Measurements from ENCODE around the gene MYG1. TPM values are rescaled to one million over a fixed set of nuclear protein-coding genes. Genes with fewer than 3 reads are reported as not detected.

Gene MYG1
- total RNA-seq, 1 experiment from 2014 or later = 104 TPM

GRCh38 chr12:53333289-53333688 lies 33.8 kb downstream of the MYG1 start:
- Histone ChIP-seq H3K9me3 (ENCODE audit: control insufficient read depth in 1 of 2, insufficient read depth in 1 of 2, low read depth in 1 of 2, low read length in 2 of 2) (no peaks in the 10 kb centered on the region), H3K9me2 (ENCODE audit: insufficient read depth) (no peaks in the 10 kb centered on the region), H3K4me2 (ENCODE audit: low read length) (no peak overlapping the region), H3K4me1 (ENCODE audit: control insufficient read depth in 1 of 2, insufficient read depth in 2 of 2, low read length in 2 of 2) (0 out of 4 replicates have a peak, but pooled peaks cover 0 to 2% of the 10 kb centered on the region in 2 experiments), H3K27me3 (ENCODE audit: insufficient read depth, low read length) (0 out of 2 replicates have a peak, but pooled peaks cover 3% of the 10 kb centered on the region), H3K9ac (ENCODE audit: low read length) (no peak overlapping the region), H4K20me1 (ENCODE audit: insufficient read depth) (no peaks in the 10 kb centered on the region), H3K4me3 (replicated peaks in 1 of 2; ENCODE audit: low read depth in 1 of 2, low read length in 2 of 2) (no peak overlapping the region), H3K27ac (ENCODE audit: low read depth, low read length) (no peak overlapping the region), H3K36me3 (ENCODE audit: control insufficient read depth in 1 of 2, insufficient read depth in 2 of 2, low read length in 2 of 2) (no peaks in the 10 kb centered on the region), H2AFZ (ENCODE audit: low read depth, low read length, poor library complexity, severe bottlenecking) (no peak overlapping the region), H3K79me2 (ENCODE audit: insufficient read depth, low read length) (no peaks in the 10 kb centered on the region)
- RAD21 ChIA-PET (ENCODE audit: low non-redundant PET in 1 of 2, low total read pairs in 2 of 2, uncharacterized antibody in 2 of 2, unreplicated experiment in 2 of 2) = interaction anchor here in 1 of 2 experiments (0.6 kb wide), 1 partner anchor 333 kb away, joined by 3 read pairs; no protein-coding TSS in a partner anchor
- intact Hi-C loops (cut with micrococcal nuclease) = no loop called here
- no TSS peak for BruUV-seq (replicated peaks)
- CTCF ChIA-PET = no interaction called here
- ATAC-seq (no peak), DNase-seq (ENCODE audit: low read depth, low spot score) (no peak)
- POLR2A ChIA-PET = no interaction called here
- no peak for TF ChIP-seq YY1 (IDR thresholded peaks at IDR 0.05; ENCODE audit: extremely low read depth, insufficient replicate concordance, low read depth, low read length)

DNA sequence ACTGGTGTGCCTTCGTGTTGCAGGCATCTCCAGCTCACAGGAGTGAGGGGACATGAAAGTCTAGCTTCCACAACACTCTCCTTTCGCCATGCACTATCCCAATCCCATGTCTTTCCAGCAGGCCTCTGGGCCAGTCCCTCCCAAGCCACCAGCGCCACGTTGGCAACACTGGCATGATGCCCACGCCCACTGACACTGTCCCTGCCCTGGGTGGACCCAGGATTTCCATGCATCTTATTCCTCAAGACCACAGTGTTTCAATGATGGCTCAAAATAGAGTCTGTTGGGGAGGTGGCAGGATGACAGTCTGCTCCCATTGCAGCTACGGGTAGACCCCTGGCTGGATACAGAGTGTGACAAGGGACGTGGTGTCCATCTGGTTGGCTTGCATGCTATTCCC lies 34.4 kb downstream of the MYG1 start:
- DNase-seq (ENCODE audit: low read depth, low spot score) (no peak), ATAC-seq (no peak)
- Histone ChIP-seq H3K9me2 (ENCODE audit: insufficient read depth) (no peaks in the 10 kb centered on the region), H3K4me3 (replicated peaks in 1 of 2; ENCODE audit: low read depth in 1 of 2, low read length in 2 of 2) (no peak overlapping the region), H3K27me3 (ENCODE audit: insufficient read depth, low read length) (0 out of 2 replicates have a peak, but pooled peaks cover 3% of the 10 kb centered on the region), H3K36me3 (ENCODE audit: control insufficient read depth in 1 of 2, insufficient read depth in 2 of 2, low read length in 2 of 2) (no peaks in the 10 kb centered on the region), H4K20me1 (ENCODE audit: insufficient read depth) (no peaks in the 10 kb centered on the region), H3K4me2 (ENCODE audit: low read length) (no peak overlapping the region), H3K9ac (ENCODE audit: low read length) (no peak overlapping the region), H3K79me2 (ENCODE audit: insufficient read depth, low read length) (no peaks in the 10 kb centered on the region), H2AFZ (ENCODE audit: low read depth, low read length, poor library complexity, severe bottlenecking) (no peak overlapping the region), H3K4me1 (ENCODE audit: control insufficient read depth in 1 of 2, insufficient read depth in 2 of 2, low read length in 2 of 2) (0 out of 4 replicates have a peak, but pooled peaks cover 0 to 2% of the 10 kb centered on the region in 2 experiments), H3K9me3 (ENCODE audit: control insufficient read depth in 1 of 2, insufficient read depth in 1 of 2, low read depth in 1 of 2, low read length in 2 of 2) (no peaks in the 10 kb centered on the region), H3K27ac (ENCODE audit: low read depth, low read length) (no peak overlapping the region)
- no peak for TF ChIP-seq EZH2 (IDR thresholded peaks at IDR 0.05)
- TF ChIP-seq CTCF (IDR thresholded peaks at IDR 0.05 in 2 of 3, conservative IDR thresholded peaks at IDR 0.05 in 1 of 3; ENCODE audit: borderline replicate concordance in 1 of 3, insufficient read depth in 1 of 3, low read depth in 2 of 3, low read length in 2 of 3) = no peak
- TF ChIP-seq POLR2AphosphoS5 (IDR thresholded peaks at IDR 0.05; ENCODE audit: low read depth, low read length) = no peak
- no peak for TF ChIP-seq ZFX (IDR thresholded peaks at IDR 0.05)
- TF ChIP-seq SIN3A (IDR thresholded peaks at IDR 0.05; ENCODE audit: low read depth) = no peak
- no peak for TF ChIP-seq EGR1 (IDR thresholded peaks at IDR 0.05; ENCODE audit: low read depth)
- no peak for TF ChIP-seq MAX (IDR thresholded peaks at IDR 0.05)
- no peak for TF ChIP-seq CEBPB (IDR thresholded peaks at IDR 0.05; ENCODE audit: low read depth)
- TF ChIP-seq ELF1 (IDR thresholded peaks at IDR 0.05; ENCODE audit: borderline replicate concordance, low read depth) = no peak
- TF ChIP-seq TCF7L2 (IDR thresholded peaks at IDR 0.05; ENCODE audit: borderline replicate concordance, extremely low read depth, insufficient read depth, insufficient read length) = no peak
- TF ChIP-seq RAD21 (IDR thresholded peaks at IDR 0.05; ENCODE audit: low read depth) = no peak
- TF ChIP-seq SRF (IDR thresholded peaks at IDR 0.05; ENCODE audit: low read depth) = no peak
- TF ChIP-seq, protein P1, sequence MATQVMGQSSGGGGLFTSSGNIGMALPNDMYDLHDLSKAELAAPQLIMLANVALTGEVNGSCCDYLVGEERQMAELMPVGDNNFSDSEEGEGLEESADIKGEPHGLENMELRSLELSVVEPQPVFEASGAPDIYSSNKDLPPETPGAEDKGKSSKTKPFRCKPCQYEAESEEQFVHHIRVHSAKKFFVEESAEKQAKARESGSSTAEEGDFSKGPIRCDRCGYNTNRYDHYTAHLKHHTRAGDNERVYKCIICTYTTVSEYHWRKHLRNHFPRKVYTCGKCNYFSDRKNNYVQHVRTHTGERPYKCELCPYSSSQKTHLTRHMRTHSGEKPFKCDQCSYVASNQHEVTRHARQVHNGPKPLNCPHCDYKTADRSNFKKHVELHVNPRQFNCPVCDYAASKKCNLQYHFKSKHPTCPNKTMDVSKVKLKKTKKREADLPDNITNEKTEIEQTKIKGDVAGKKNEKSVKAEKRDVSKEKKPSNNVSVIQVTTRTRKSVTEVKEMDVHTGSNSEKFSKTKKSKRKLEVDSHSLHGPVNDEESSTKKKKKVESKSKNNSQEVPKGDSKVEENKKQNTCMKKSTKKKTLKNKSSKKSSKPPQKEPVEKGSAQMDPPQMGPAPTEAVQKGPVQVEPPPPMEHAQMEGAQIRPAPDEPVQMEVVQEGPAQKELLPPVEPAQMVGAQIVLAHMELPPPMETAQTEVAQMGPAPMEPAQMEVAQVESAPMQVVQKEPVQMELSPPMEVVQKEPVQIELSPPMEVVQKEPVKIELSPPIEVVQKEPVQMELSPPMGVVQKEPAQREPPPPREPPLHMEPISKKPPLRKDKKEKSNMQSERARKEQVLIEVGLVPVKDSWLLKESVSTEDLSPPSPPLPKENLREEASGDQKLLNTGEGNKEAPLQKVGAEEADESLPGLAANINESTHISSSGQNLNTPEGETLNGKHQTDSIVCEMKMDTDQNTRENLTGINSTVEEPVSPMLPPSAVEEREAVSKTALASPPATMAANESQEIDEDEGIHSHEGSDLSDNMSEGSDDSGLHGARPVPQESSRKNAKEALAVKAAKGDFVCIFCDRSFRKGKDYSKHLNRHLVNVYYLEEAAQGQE (IDR thresholded peaks at IDR 0.05; ENCODE audit: low read depth) = no peak
- TF ChIP-seq SP1 (IDR thresholded peaks at IDR 0.05; ENCODE audit: low read depth) = no peak
- TF ChIP-seq CBX3 (IDR thresholded peaks at IDR 0.05; ENCODE audit: low read depth) = no peak
- no peak for TF ChIP-seq YY1 (IDR thresholded peaks at IDR 0.05; ENCODE audit: extremely low read depth, insufficient replicate concordance, low read depth, low read length)
- ChIA-PET POLR2A (no interaction called here), RAD21 (ENCODE audit: low non-redundant PET in 1 of 2, low total read pairs in 2 of 2, uncharacterized antibody in 2 of 2, unreplicated experiment in 2 of 2) (no interaction called here), CTCF (no interaction called here)
- BruUV-seq (replicated peaks) = no TSS peak
- intact Hi-C loops (cut with micrococcal nuclease) = no loop called here
